IMR-90 (cell line): ENCODE data around the gene UBD. TPM values are rescaled to one million over a fixed set of nuclear protein-coding genes. Genes with fewer than 3 reads are reported as not detected.

ENCODE experiments used
- ATAC-seq: fragments of 200-7000 bp; cut with Tn5 transposase; 2 replicates; pipeline ENCODE4 v1.9.1; 2020; ENCODE audit warnings: low read depth, mild to moderate bottlenecking, moderate library complexity
- BruUV-seq: library from RNA; stranded (reverse); fragments of 400-500 nt; replicated peaks from 2 replicates; lab custom pipeline; 2021; lab: Mats Ljungman, UMichigan
- CTCF ChIA-PET: fragments of 300-600 bp; formaldehyde crosslinking; extraction: SDS; loops from one replicate; lab custom pipeline; 2021; ENCODE audit warnings: antibody characterized with exemption; lab: Yijun Ruan, JAX
- POLR2A ChIA-PET: fragments of 300-600 bp; sonication (Branson Sonifier 250); formaldehyde crosslinking; loops from one replicate; lab custom pipeline; 2022; ENCODE audit warnings: antibody characterized with exemption; ENCODE audit not compliant: unreplicated experiment; lab: Charles Lee
- DNase-seq: peaks from one replicate; pipeline ENCODE4 v3.0.0; 2013
- H2AFZ ChIP-seq: replicated peaks from 2 replicates; pipeline ENCODE3; 2013; ENCODE audit warnings: low read length, mild to moderate bottlenecking; ENCODE audit not compliant: poor library complexity
- H2AK5ac ChIP-seq: 2 replicates; pipeline ENCODE4 v1.6.1; 2013; ENCODE audit warnings: low read depth, low read length, inconsistent platforms
- H2AK9ac ChIP-seq: replicated peaks from 2 replicates; pipeline ENCODE3; 2013; ENCODE audit warnings: mild to moderate bottlenecking, low read depth, low read length, moderate library complexity; ENCODE audit not compliant: poor library complexity
- H2BK120ac ChIP-seq: 2 replicates; pipeline ENCODE4 v1.6.1; 2013; ENCODE audit warnings: low read depth, low read length, inconsistent platforms
- H2BK15ac ChIP-seq: 3 replicates; pipeline ENCODE4 v1.6.1; 2013; ENCODE audit warnings: low read depth, low read length, inconsistent platforms
- H2BK20ac ChIP-seq: 2 replicates; pipeline ENCODE4 v1.6.1; 2013; ENCODE audit warnings: low read depth, mild to moderate bottlenecking, inconsistent platforms, low read length, moderate library complexity
- H2BK5ac ChIP-seq: 2 replicates; pipeline ENCODE4 v1.6.1; 2013; ENCODE audit warnings: mild to moderate bottlenecking, low read depth, low read length, inconsistent platforms; ENCODE audit not compliant: poor library complexity, severe bottlenecking
- H3K14ac ChIP-seq: replicated peaks from 2 replicates; pipeline ENCODE4 v1.6.1; 2013; ENCODE audit warnings: low read depth, low read length, inconsistent platforms
- H3K18ac ChIP-seq: 2 replicates; pipeline ENCODE4 v1.6.1; 2013; ENCODE audit warnings: low read depth, low read length, control low read depth
- H3K23ac ChIP-seq: 2 replicates; pipeline ENCODE4 v1.6.1; 2013; ENCODE audit warnings: low read depth, low read length, inconsistent platforms
- H3K27ac ChIP-seq: 2 replicates; pipeline ENCODE4 v1.5.1; 2013; ENCODE audit warnings: mild to moderate bottlenecking, control low read depth, low read length; ENCODE audit not compliant: insufficient read depth
- H3K27me3 ChIP-seq: 2 replicates; pipeline ENCODE4 v1.6.1; 2013; ENCODE audit warnings: low read length; ENCODE audit not compliant: control insufficient read depth, insufficient read depth
- H3K36me3 ChIP-seq: 2 replicates; pipeline ENCODE4 v1.6.1; 2013; ENCODE audit warnings: low read length, mixed read lengths; ENCODE audit not compliant: control insufficient read depth, insufficient read depth
- H3K4ac ChIP-seq: 2 replicates; pipeline ENCODE4 v1.6.1; 2013; ENCODE audit warnings: low read depth, low read length, inconsistent platforms
- H3K4me1 ChIP-seq: 2 replicates; pipeline ENCODE4 v1.6.1; 2013; ENCODE audit warnings: low read length, mixed read lengths; ENCODE audit not compliant: control insufficient read depth, insufficient read depth
- H3K4me2 ChIP-seq: 2 replicates; pipeline ENCODE4 v1.6.1; 2013; ENCODE audit warnings: low read depth, mild to moderate bottlenecking, control low read depth, low read length, moderate library complexity
- H3K4me3 ChIP-seq: 2 replicates; pipeline ENCODE4 v1.5.1; 2013; ENCODE audit warnings: low read depth, mild to moderate bottlenecking, control low read depth, low read length, moderate library complexity; ENCODE audit not compliant: insufficient read depth
- H3K56ac ChIP-seq: 2 replicates; pipeline ENCODE4 v1.6.1; 2013; ENCODE audit warnings: low read length, inconsistent platforms; ENCODE audit not compliant: insufficient read depth; ENCODE audit errors: extremely low read depth
- H3K79me1 ChIP-seq, 2 experiments: 2 replicates each; pipeline ENCODE4 v1.6.1; 2013; ENCODE audit warnings: low read length in 2 of 2, inconsistent platforms in 1 of 2, low read depth in 1 of 2
- H3K9ac ChIP-seq: 2 replicates; pipeline ENCODE4 v1.6.1; 2013; ENCODE audit warnings: low read depth, low read length, control low read depth
- H3K9me1 ChIP-seq: 2 replicates; pipeline ENCODE4 v1.6.1; 2013; ENCODE audit warnings: low read length, inconsistent platforms; ENCODE audit not compliant: insufficient read depth
- H3K9me3 ChIP-seq: 2 replicates; pipeline ENCODE4 v1.6.1; 2013; ENCODE audit warnings: low read length; ENCODE audit not compliant: control insufficient read depth, insufficient read depth
- H4K20me1 ChIP-seq: 2 replicates; pipeline ENCODE4 v1.6.1; 2013; ENCODE audit warnings: low read length, inconsistent platforms; ENCODE audit not compliant: insufficient read depth
- H4K5ac ChIP-seq: 2 replicates; pipeline ENCODE4 v1.6.1; 2013; ENCODE audit warnings: mild to moderate bottlenecking, low read depth, low read length, control low read depth
- H4K8ac ChIP-seq, 2 experiments: 2 replicates each; pipeline ENCODE4 v1.6.1; 2013; ENCODE audit warnings: low read depth in 2 of 2, low read length in 2 of 2, control low read depth in 1 of 2, inconsistent platforms in 1 of 2
- H4K91ac ChIP-seq: 2 replicates; pipeline ENCODE4 v1.6.1; 2013; ENCODE audit warnings: low read depth, low read length, inconsistent platforms; ENCODE audit not compliant: insufficient read depth
- CHD1 ChIP-seq: IDR thresholded peaks from 2 replicates; pipeline ENCODE4 v1.6.1; 2012; ENCODE audit warnings: low read depth, low read length, improper control_type of control experiment
- MAFK ChIP-seq: IDR thresholded peaks from 2 replicates; pipeline ENCODE4 v1.6.1; 2012; ENCODE audit warnings: low read depth, low read length, improper control_type of control experiment
- MXI1 ChIP-seq: IDR thresholded peaks from 2 replicates; pipeline ENCODE4 v1.6.1; 2012; ENCODE audit warnings: low read depth, mild to moderate bottlenecking, low read length, moderate library complexity, borderline replicate concordance
- RAD21 ChIP-seq: IDR thresholded peaks from 2 replicates; pipeline ENCODE4 v1.6.1; 2012; ENCODE audit warnings: low read length, improper control_type of control experiment
- WGBS, 2 experiments: methylation state at CpG; one replicate each; pipeline versions ENCODE4 v1.1.5 to v1.1.7; 2013; ENCODE audit warnings: missing lambda C conversion rate in 2 of 2; ENCODE audit not compliant: insufficient read length in 1 of 2; ENCODE audit errors: extremely low coverage in 2 of 2; 5-methylcytosine and 5-hydroxymethylcytosine counted together
- dilution Hi-C: fragments of 300-500 bp; cut with HindIII; formaldehyde crosslinking; loops from one replicate; pipeline ENCODE4 v1.14.3; 2018; ENCODE audit warnings: low sequenced_read_pairs; ENCODE audit not compliant: unreplicated experiment
- in situ Hi-C: fragments of 300-500 bp; cut with MboI; formaldehyde crosslinking; loops from 3 replicates; pipeline ENCODE4 v1.14.3; 2019; ENCODE audit warnings: low sequenced_read_pairs, inconsistent platforms, mixed read lengths
- intact Hi-C: fragments of 100-400 bp; cut with micrococcal nuclease; formaldehyde crosslinking; loops from 2 replicates; pipeline ENCODE4 v1.10.0; 2022
- polyA plus RNA-seq, 3 experiments: library from polyadenylated mRNA; depleted of rRNA; stranded (reverse); fragments of >200 nt; gene quantifications; 2 replicates each; pipeline ENCODE4 v1.2.3, GENCODE V29; 2012; ENCODE audit warnings: low replicate concordance in 1 of 3
- total RNA-seq: library from RNA; depleted of rRNA; stranded (reverse); fragments of >200 nt; gene quantifications from 2 replicates; pipeline ENCODE4 v1.2.3, GENCODE V29; 2012
- TF ChIP-seq, protein P1 (sequence below): fragments of 150-350 bp; IDR thresholded peaks from 2 replicates; pipeline ENCODE4 v1.6.1; 2017; ENCODE audit warnings: mild to moderate bottlenecking, antibody characterized with exemption, low read length, low read depth
- TF ChIP-seq, protein P2 (sequence below): conservative IDR thresholded peaks from 2 replicates; pipeline ENCODE4 v1.5.1; 2012; ENCODE audit warnings: mild to moderate bottlenecking, low read depth, low read length, improper control_type of control experiment

The UBD gene
- total and polyA plus RNA-seq, 2 of the 4 experiments (the other 2 are of a cell fraction) = not detected

DNA sequence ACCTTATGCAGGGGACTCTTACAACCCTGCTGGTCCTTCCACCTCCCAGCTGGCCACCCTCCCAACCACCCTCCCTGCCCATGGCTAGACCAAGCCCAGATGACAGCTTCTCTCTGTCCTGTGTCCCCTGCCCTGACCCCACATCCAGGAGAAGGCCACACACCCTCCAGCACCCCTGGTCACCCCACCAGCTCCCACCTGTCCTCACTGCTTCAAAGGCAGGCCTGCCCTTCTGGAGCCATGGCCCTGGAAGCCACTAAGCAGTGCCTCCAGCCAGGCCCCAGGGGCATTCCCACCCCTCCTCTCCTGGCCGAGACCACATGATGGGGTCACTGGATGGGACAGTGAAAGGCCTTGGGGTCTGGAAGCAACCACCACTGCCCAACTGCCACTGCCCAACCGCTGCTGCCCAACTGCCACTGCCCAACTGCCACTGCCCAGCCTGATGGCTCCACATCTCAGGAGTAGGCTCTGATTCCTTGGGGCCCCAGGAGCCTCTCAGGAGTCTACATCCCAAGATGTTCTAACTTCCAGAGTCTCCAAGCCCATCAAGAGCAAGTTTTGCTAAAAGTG is 30.5 kb downstream of the UBD start:
- no TSS peak for BruUV-seq
- H2AFZ ChIP-seq = no peak overlapping the region
- H3K56ac ChIP-seq = no peak overlapping the region
- H3K9me3 ChIP-seq = peaks cover 3% of the 10 kb centered on the region; the same call in 1 of the 2 replicates
- H3K14ac ChIP-seq = no peak overlapping the region
- H4K5ac ChIP-seq = no peak overlapping the region
- no peak overlapping the region for H2AK9ac ChIP-seq
- H4K20me1 ChIP-seq = no peaks in the 10 kb centered on the region
- H3K79me1 ChIP-seq = no peaks in the 10 kb centered on the region
- no peak overlapping the region for H4K91ac ChIP-seq
- no peaks in the 10 kb centered on the region for H3K27me3 ChIP-seq
- no peak overlapping the region for H3K4me2 ChIP-seq
- ATAC-seq (no peak), DNase-seq (no peak)
- H3K36me3 ChIP-seq = no peaks in the 10 kb centered on the region
- H3K27ac ChIP-seq = no peak overlapping the region
- in situ Hi-C loops = no loop called here
- no peak overlapping the region for H3K4me3 ChIP-seq
- H3K18ac ChIP-seq = no peak overlapping the region
- CTCF ChIA-PET = no interaction called here
- no peak overlapping the region for H2BK5ac ChIP-seq
- H2BK120ac ChIP-seq = no peak overlapping the region
- no peak for TF ChIP-seq RAD21
- TF ChIP-seq MAFK = no peak
- TF ChIP-seq CHD1 = no peak
- TF ChIP-seq, protein P1, sequence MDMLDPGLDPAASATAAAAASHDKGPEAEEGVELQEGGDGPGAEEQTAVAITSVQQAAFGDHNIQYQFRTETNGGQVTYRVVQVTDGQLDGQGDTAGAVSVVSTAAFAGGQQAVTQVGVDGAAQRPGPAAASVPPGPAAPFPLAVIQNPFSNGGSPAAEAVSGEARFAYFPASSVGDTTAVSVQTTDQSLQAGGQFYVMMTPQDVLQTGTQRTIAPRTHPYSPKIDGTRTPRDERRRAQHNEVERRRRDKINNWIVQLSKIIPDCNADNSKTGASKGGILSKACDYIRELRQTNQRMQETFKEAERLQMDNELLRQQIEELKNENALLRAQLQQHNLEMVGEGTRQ = no peak
- no peak for TF ChIP-seq MXI1
- TF ChIP-seq, protein P2, sequence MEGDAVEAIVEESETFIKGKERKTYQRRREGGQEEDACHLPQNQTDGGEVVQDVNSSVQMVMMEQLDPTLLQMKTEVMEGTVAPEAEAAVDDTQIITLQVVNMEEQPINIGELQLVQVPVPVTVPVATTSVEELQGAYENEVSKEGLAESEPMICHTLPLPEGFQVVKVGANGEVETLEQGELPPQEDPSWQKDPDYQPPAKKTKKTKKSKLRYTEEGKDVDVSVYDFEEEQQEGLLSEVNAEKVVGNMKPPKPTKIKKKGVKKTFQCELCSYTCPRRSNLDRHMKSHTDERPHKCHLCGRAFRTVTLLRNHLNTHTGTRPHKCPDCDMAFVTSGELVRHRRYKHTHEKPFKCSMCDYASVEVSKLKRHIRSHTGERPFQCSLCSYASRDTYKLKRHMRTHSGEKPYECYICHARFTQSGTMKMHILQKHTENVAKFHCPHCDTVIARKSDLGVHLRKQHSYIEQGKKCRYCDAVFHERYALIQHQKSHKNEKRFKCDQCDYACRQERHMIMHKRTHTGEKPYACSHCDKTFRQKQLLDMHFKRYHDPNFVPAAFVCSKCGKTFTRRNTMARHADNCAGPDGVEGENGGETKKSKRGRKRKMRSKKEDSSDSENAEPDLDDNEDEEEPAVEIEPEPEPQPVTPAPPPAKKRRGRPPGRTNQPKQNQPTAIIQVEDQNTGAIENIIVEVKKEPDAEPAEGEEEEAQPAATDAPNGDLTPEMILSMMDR = no peak
- H2AK5ac ChIP-seq = no peak overlapping the region
- H3K4ac ChIP-seq = no peak overlapping the region
- intact Hi-C loops = no loop called here
- WGBS, 2 experiments = 20% methylated on average over 1 of the region's 2 CpGs; no CpG with 5 or more reads in 1 of the 2 experiments
- no peak overlapping the region for H2BK15ac ChIP-seq
- no peak overlapping the region for H3K9ac ChIP-seq
- H3K23ac ChIP-seq = no peak overlapping the region
- no peaks in the 10 kb centered on the region for H3K9me1 ChIP-seq
- no peaks in the 10 kb centered on the region for H3K4me1 ChIP-seq
- no peak overlapping the region for H2BK20ac ChIP-seq
- dilution Hi-C loops = no loop called here
- POLR2A ChIA-PET = no interaction called here
- no peak overlapping the region for H4K8ac ChIP-seq
